Astrocyte (in vitro differentiated cells and primary cell): ENCODE data around the gene GRIA1. TPM values are rescaled to one million over a fixed set of nuclear protein-coding genes. Genes with fewer than 3 reads are reported as not detected.

Source experiments
- DNase-seq: peaks from one replicate; pipeline ENCODE4 v3.0.0-alpha.2; 2010; ENCODE audit warnings: low read depth
- FAIRE-seq: peaks from 2 replicates; lab custom pipeline; 2011; peaks lifted over from hg19 to GRCh38; lab: Jason Lieb, UNC
- H2AFZ ChIP-seq: 2 replicates; pipeline ENCODE4 v1.6.0; 2012; ENCODE audit warnings: low read depth, low read length, inconsistent platforms
- H3K27ac ChIP-seq: 2 replicates; pipeline ENCODE4 v1.5.1; 2011; ENCODE audit warnings: low read depth, low read length, inconsistent platforms
- H3K27me3 ChIP-seq: 2 replicates; pipeline ENCODE4 v1.6.0; 2011; ENCODE audit warnings: low read length, inconsistent platforms; ENCODE audit not compliant: insufficient read depth
- H3K36me3 ChIP-seq: 2 replicates; pipeline ENCODE4 v1.5.1; 2011; ENCODE audit warnings: low read length, inconsistent platforms; ENCODE audit not compliant: insufficient read depth
- H3K4me1 ChIP-seq: 2 replicates; pipeline ENCODE4 v1.5.1; 2011; ENCODE audit warnings: low read length, inconsistent platforms; ENCODE audit not compliant: insufficient read depth
- H3K4me2 ChIP-seq: 2 replicates; pipeline ENCODE4 v1.6.0; 2012; ENCODE audit warnings: low read length, inconsistent platforms
- H3K4me3 ChIP-seq: 2 replicates; pipeline ENCODE4 v1.5.1; 2011; ENCODE audit warnings: low read depth, mild to moderate bottlenecking, low read length, inconsistent platforms; ENCODE audit not compliant: insufficient read depth
- H3K79me2 ChIP-seq: 2 replicates; pipeline ENCODE4 v1.6.0; 2012; ENCODE audit warnings: mild to moderate bottlenecking, low read length, inconsistent platforms; ENCODE audit not compliant: insufficient read depth
- H3K9ac ChIP-seq: 2 replicates; pipeline ENCODE4 v1.6.0; 2012; ENCODE audit warnings: mild to moderate bottlenecking, low read length, inconsistent platforms
- H3K9me3 ChIP-seq: 2 replicates; pipeline ENCODE4 v1.5.1; 2012; ENCODE audit warnings: low read depth, mild to moderate bottlenecking, low read length, inconsistent platforms; ENCODE audit not compliant: insufficient read depth
- H4K20me1 ChIP-seq: 2 replicates; pipeline ENCODE4 v1.6.0; 2012; ENCODE audit warnings: low read length, inconsistent platforms; ENCODE audit not compliant: insufficient read depth
- H3K27ac Mint-ChIP-seq: one replicate; pipeline ENCODE4 v1.8.0; 2021; ENCODE audit warnings: mild to moderate bottlenecking, mixed read lengths; ENCODE audit not compliant: unreplicated experiment
- H3K27me3 Mint-ChIP-seq: one replicate; pipeline ENCODE4 v1.8.0; 2021; ENCODE audit warnings: low read depth, mixed read lengths; ENCODE audit not compliant: unreplicated experiment
- H3K36me3 Mint-ChIP-seq: one replicate; pipeline ENCODE4 v1.8.0; 2021; ENCODE audit warnings: low read depth, mixed read lengths; ENCODE audit not compliant: unreplicated experiment
- H3K4me1 Mint-ChIP-seq: one replicate; pipeline ENCODE4 v1.8.0; 2021; ENCODE audit warnings: low read depth, mixed read lengths; ENCODE audit not compliant: unreplicated experiment
- H3K4me3 Mint-ChIP-seq: one replicate; pipeline ENCODE4 v1.8.0; 2021; ENCODE audit warnings: mild to moderate bottlenecking, moderate library complexity, mixed read lengths; ENCODE audit not compliant: unreplicated experiment
- H3K9me3 Mint-ChIP-seq: one replicate; pipeline ENCODE4 v1.8.0; 2021; ENCODE audit warnings: mild to moderate bottlenecking, mixed read lengths; ENCODE audit not compliant: unreplicated experiment
- CTCF ChIP-seq: IDR thresholded peaks from 2 replicates; pipeline ENCODE4 v1.5.1; 2011; ENCODE audit warnings: low read depth, mild to moderate bottlenecking, inconsistent platforms, low read length, moderate library complexity; ENCODE audit not compliant: insufficient read depth
- EZH2 ChIP-seq: IDR thresholded peaks from 2 replicates; pipeline ENCODE4 v1.6.1; 2012; ENCODE audit warnings: mild to moderate bottlenecking, low read length, inconsistent platforms; ENCODE audit not compliant: insufficient read depth
- total RNA-seq: library from RNA; stranded (reverse); gene quantifications from 2 replicates; pipeline ENCODE4 v1.2.1, GENCODE V29; 2021

GRIA1 gene
- total RNA-seq, 1 donor from 2014 or later, result 5.4 TPM

- Histone ChIP-seq H3K9ac (no peak overlapping the region), H2AFZ (no peak overlapping the region), H3K36me3 (no peaks in the 10 kb centered on the region), H3K4me2 (no peak overlapping the region), H3K79me2 (no peaks in the 10 kb centered on the region), H3K27me3 (no peaks in the 10 kb centered on the region), H4K20me1 (no peaks in the 10 kb centered on the region), H3K27ac (no peak overlapping the region), H3K9me3 (no peaks in the 10 kb centered on the region), H3K4me3 (no peak overlapping the region), H3K4me1 (no peaks in the 10 kb centered on the region)
- TF ChIP-seq EZH2, result no peak
- TF ChIP-seq CTCF, result no peak
- FAIRE-seq, result no peak
- Mint-ChIP-seq H3K36me3 (no peaks in the 10 kb centered on the region), H3K9me3 (no peaks in the 10 kb centered on the region), H3K4me3 (no peak overlapping the region), H3K27me3 (no peaks in the 10 kb centered on the region), H3K4me1 (peaks cover 5% of the 10 kb centered on the region), H3K27ac (no peak overlapping the region)
- no peak for DNase-seq
These were observed 222.5 kb downstream of the GRIA1 start for GRCh38 chr5:153712946-153713345.

- no peak overlapping the region for H3K4me3 Mint-ChIP-seq
- Histone ChIP-seq H3K27ac (no peak overlapping the region), H3K36me3 (no peaks in the 10 kb centered on the region), H3K9ac (no peak overlapping the region), H3K4me3 (no peak overlapping the region), H3K4me2 (no peak overlapping the region), H3K9me3 (no peaks in the 10 kb centered on the region), H3K4me1 (no peaks in the 10 kb centered on the region), H3K79me2 (no peaks in the 10 kb centered on the region), H4K20me1 (no peaks in the 10 kb centered on the region), H3K27me3 (no peaks in the 10 kb centered on the region), H2AFZ (no peak overlapping the region)
- H3K4me1 Mint-ChIP-seq, result peaks cover 5% of the 10 kb centered on the region
- FAIRE-seq (no peak), DNase-seq (no peak)
- no peaks in the 10 kb centered on the region for H3K27me3 Mint-ChIP-seq
- H3K36me3 Mint-ChIP-seq, result peaks cover 2% of the 10 kb centered on the region
- H3K9me3 Mint-ChIP-seq, result no peaks in the 10 kb centered on the region
- H3K27ac Mint-ChIP-seq, result no peak overlapping the region
- TF ChIP-seq CTCF, result no peak
- TF ChIP-seq EZH2, result no peak
These were observed 223.5 kb downstream of the GRIA1 start for GRCh38 chr5:153713943-153714342.

- H4K20me1 ChIP-seq, result no peaks in the 10 kb centered on the region
- no peak overlapping the region for H3K4me3 Mint-ChIP-seq
- no peak overlapping the region for H3K9ac ChIP-seq
- H3K4me1 Mint-ChIP-seq, result peaks cover 5% of the 10 kb centered on the region
- H3K27ac ChIP-seq, result no peak overlapping the region
- FAIRE-seq (no peak), DNase-seq (peak; percentile 41)
- H3K79me2 ChIP-seq, result no peaks in the 10 kb centered on the region
- no peaks in the 10 kb centered on the region for H3K4me1 ChIP-seq
- no peaks in the 10 kb centered on the region for H3K27me3 Mint-ChIP-seq
- H3K36me3 ChIP-seq, result no peaks in the 10 kb centered on the region
- H3K27me3 ChIP-seq, result no peaks in the 10 kb centered on the region
- H3K27ac Mint-ChIP-seq, result no peak overlapping the region
- no peaks in the 10 kb centered on the region for H3K9me3 Mint-ChIP-seq
- H3K4me3 ChIP-seq, result no peak overlapping the region
- no peak overlapping the region for H2AFZ ChIP-seq
- peaks cover 2% of the 10 kb centered on the region for H3K36me3 Mint-ChIP-seq
- TF ChIP-seq CTCF, result no peak
- no peak overlapping the region for H3K4me2 ChIP-seq
- no peaks in the 10 kb centered on the region for H3K9me3 ChIP-seq
These were observed 224.3 kb downstream of the GRIA1 start for GRCh38 chr5:153714798-153715197.
